ENCODE measurements around the gene PPP6R2.

- no peak for TF ChIP-seq POLR2AphosphoS5 (IDR thresholded peaks at IDR 0.05; ENCODE audit: low read depth, low read length)
- no peak for TF ChIP-seq POLR2A (IDR thresholded peaks at IDR 0.05; ENCODE audit: low read depth, low read length)
- TF ChIP-seq POU2F2 (IDR thresholded peaks at IDR 0.05; ENCODE audit: low read depth, low read length), result no peak
- no peak for TF ChIP-seq TAF1 (IDR thresholded peaks at IDR 0.05; ENCODE audit: low read depth, low read length)
- no peak for TF ChIP-seq PAX5 (IDR thresholded peaks at IDR 0.05; ENCODE audit: insufficient read depth, low read length, severe bottlenecking)
- no peak for TF ChIP-seq SPI1 (IDR thresholded peaks at IDR 0.05; ENCODE audit: low read depth, low read length)
Observed at GRCh38 chr22:50473088-50473487, 130.0 kb downstream of the PPP6R2 start.

Data from GM12891 (cell line).